ENCODE results near the gene ARL6IP4.

Gene ARL6IP4

GRCh38 chr12:123027726-123028445, 47.4 kb downstream of the ARL6IP4 start:
- H3K4me1 ChIP-seq (ENCODE audit: control insufficient read depth, insufficient read depth, low read length) = no peaks in the 10 kb centered on the region
- no peaks in the 10 kb centered on the region for H3K9me3 ChIP-seq (ENCODE audit: control insufficient read depth, low read length)
- no peak overlapping the region for H3K27ac ChIP-seq (ENCODE audit: insufficient read depth, low read depth, low read length, poor library complexity, severe bottlenecking)
- H3K36me3 ChIP-seq (ENCODE audit: control insufficient read depth, insufficient read depth, low read length) = no peaks in the 10 kb centered on the region
- WGBS, 2 experiments = 79 to 81% methylated on average over 18 to 19 of the region's 19 CpGs
- no peak overlapping the region for H3K4me3 ChIP-seq (ENCODE audit: insufficient read depth, low read depth, low read length)
- H3K27me3 ChIP-seq (ENCODE audit: control insufficient read depth, insufficient read depth, low read length, poor library complexity, severe bottlenecking) = no peaks in the 10 kb centered on the region

- no peak overlapping the region for H3K27ac ChIP-seq (ENCODE audit: insufficient read depth, low read depth, low read length, poor library complexity, severe bottlenecking)
- WGBS, 2 experiments = 88 to 90% methylated on average over 7 of the region's 7 CpGs
- H3K36me3 ChIP-seq (ENCODE audit: control insufficient read depth, insufficient read depth, low read length) = no peaks in the 10 kb centered on the region
- no peaks in the 10 kb centered on the region for H3K27me3 ChIP-seq (ENCODE audit: control insufficient read depth, insufficient read depth, low read length, poor library complexity, severe bottlenecking)
- no peaks in the 10 kb centered on the region for H3K4me1 ChIP-seq (ENCODE audit: control insufficient read depth, insufficient read depth, low read length)
- no peak overlapping the region for H3K4me3 ChIP-seq (ENCODE audit: insufficient read depth, low read depth, low read length)
- H3K9me3 ChIP-seq (ENCODE audit: control insufficient read depth, low read length) = no peaks in the 10 kb centered on the region
These were observed 48.0 kb downstream of the ARL6IP4 start for GRCh38 chr12:123028475-123028874.

DNA sequence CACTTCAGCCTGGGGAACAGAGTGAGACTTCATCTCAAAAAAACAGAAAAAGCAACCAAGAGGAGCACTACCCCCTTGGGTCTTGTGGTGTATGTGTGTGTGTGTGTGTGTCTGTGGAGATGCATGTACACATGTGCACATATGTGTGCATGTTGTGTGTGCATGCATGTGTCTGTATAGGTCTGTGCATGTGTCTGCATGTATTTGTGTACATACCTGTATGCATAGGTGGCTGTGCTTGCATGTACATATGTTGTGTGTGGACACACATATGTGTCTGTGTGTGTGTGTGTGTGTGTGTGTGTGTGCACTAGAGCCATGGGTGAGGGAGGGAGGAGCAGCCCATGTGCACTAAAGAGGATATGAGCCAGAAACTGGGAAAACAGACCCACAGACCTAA, 49.1 kb downstream of the ARL6IP4 start:
- Histone ChIP-seq H3K4me3 (ENCODE audit: insufficient read depth, low read depth, low read length) (no peak overlapping the region), H3K27me3 (ENCODE audit: control insufficient read depth, insufficient read depth, low read length, poor library complexity, severe bottlenecking) (no peaks in the 10 kb centered on the region), H3K27ac (ENCODE audit: insufficient read depth, low read depth, low read length, poor library complexity, severe bottlenecking) (no peak overlapping the region), H3K36me3 (ENCODE audit: control insufficient read depth, insufficient read depth, low read length) (no peaks in the 10 kb centered on the region), H3K4me1 (ENCODE audit: control insufficient read depth, insufficient read depth, low read length) (no peaks in the 10 kb centered on the region), H3K9me3 (ENCODE audit: control insufficient read depth, low read length) (no peaks in the 10 kb centered on the region)

- no peak overlapping the region for H3K4me3 ChIP-seq (ENCODE audit: insufficient read depth, low read depth, low read length)
- no peaks in the 10 kb centered on the region for H3K27me3 ChIP-seq (ENCODE audit: control insufficient read depth, insufficient read depth, low read length, poor library complexity, severe bottlenecking)
- no peaks in the 10 kb centered on the region for H3K4me1 ChIP-seq (ENCODE audit: control insufficient read depth, insufficient read depth, low read length)
- H3K27ac ChIP-seq (ENCODE audit: insufficient read depth, low read depth, low read length, poor library complexity, severe bottlenecking) = no peak overlapping the region
- H3K9me3 ChIP-seq (ENCODE audit: control insufficient read depth, low read length) = no peaks in the 10 kb centered on the region
- H3K36me3 ChIP-seq (ENCODE audit: control insufficient read depth, insufficient read depth, low read length) = no peaks in the 10 kb centered on the region
- whole genome bisulfite sequencing, 2 experiments = 95 to 96% methylated on average over 1 of the region's 1 CpG
These were observed 50.2 kb downstream of the ARL6IP4 start for GRCh38 chr12:123030686-123031085.

GRCh38 chr12:123031171-123031845, 50.8 kb downstream of the ARL6IP4 start:
- no peaks in the 10 kb centered on the region for H3K27me3 ChIP-seq (ENCODE audit: control insufficient read depth, insufficient read depth, low read length, poor library complexity, severe bottlenecking)
- 89 to 90% methylated on average over 10 of the region's 10 CpGs for WGBS, 2 experiments
- H3K36me3 ChIP-seq (ENCODE audit: control insufficient read depth, insufficient read depth, low read length) = no peaks in the 10 kb centered on the region
- no peak overlapping the region for H3K27ac ChIP-seq (ENCODE audit: insufficient read depth, low read depth, low read length, poor library complexity, severe bottlenecking)
- H3K9me3 ChIP-seq (ENCODE audit: control insufficient read depth, low read length) = no peaks in the 10 kb centered on the region
- no peaks in the 10 kb centered on the region for H3K4me1 ChIP-seq (ENCODE audit: control insufficient read depth, insufficient read depth, low read length)
- no peak overlapping the region for H3K4me3 ChIP-seq (ENCODE audit: insufficient read depth, low read depth, low read length)
